C4-2B (cell line): ENCODE data around the gene CAMTA1.

Experiments used
- H3K27ac ChIP-seq: fragments of 450-650 bp; 2 replicates; pipeline ENCODE4 v1.5.1; 2017
- ZFX ChIP-seq: fragments of 450-650 bp; IDR thresholded peaks from 2 replicates; pipeline ENCODE4 v1.6.1; 2017
- TF ChIP-seq, protein P1 (sequence below): fragments of 450-650 bp; conservative IDR thresholded peaks from 2 replicates; pipeline ENCODE4 v1.5.1; 2017; ENCODE audit warnings: mild to moderate bottlenecking

CAMTA1 gene

DNA sequence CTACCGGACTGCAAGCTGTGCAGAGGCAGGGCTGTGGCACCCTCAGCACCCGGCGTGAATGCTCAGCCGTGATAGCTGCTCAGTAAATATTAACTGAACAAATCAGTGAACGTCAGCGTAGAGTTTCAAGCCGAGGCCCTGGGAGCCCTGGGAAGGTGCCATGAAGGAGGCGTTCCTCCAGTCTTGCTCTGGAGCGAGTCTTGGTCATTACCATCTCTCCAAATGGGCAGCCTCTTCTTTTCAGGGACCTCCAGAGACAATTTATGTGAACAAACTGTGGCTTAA lies 449.2 kb downstream of the CAMTA1 start:
- no peak overlapping the region for H3K27ac ChIP-seq
- TF ChIP-seq, protein P1, sequence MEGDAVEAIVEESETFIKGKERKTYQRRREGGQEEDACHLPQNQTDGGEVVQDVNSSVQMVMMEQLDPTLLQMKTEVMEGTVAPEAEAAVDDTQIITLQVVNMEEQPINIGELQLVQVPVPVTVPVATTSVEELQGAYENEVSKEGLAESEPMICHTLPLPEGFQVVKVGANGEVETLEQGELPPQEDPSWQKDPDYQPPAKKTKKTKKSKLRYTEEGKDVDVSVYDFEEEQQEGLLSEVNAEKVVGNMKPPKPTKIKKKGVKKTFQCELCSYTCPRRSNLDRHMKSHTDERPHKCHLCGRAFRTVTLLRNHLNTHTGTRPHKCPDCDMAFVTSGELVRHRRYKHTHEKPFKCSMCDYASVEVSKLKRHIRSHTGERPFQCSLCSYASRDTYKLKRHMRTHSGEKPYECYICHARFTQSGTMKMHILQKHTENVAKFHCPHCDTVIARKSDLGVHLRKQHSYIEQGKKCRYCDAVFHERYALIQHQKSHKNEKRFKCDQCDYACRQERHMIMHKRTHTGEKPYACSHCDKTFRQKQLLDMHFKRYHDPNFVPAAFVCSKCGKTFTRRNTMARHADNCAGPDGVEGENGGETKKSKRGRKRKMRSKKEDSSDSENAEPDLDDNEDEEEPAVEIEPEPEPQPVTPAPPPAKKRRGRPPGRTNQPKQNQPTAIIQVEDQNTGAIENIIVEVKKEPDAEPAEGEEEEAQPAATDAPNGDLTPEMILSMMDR, result no peak
- TF ChIP-seq ZFX, result no peak

DNA sequence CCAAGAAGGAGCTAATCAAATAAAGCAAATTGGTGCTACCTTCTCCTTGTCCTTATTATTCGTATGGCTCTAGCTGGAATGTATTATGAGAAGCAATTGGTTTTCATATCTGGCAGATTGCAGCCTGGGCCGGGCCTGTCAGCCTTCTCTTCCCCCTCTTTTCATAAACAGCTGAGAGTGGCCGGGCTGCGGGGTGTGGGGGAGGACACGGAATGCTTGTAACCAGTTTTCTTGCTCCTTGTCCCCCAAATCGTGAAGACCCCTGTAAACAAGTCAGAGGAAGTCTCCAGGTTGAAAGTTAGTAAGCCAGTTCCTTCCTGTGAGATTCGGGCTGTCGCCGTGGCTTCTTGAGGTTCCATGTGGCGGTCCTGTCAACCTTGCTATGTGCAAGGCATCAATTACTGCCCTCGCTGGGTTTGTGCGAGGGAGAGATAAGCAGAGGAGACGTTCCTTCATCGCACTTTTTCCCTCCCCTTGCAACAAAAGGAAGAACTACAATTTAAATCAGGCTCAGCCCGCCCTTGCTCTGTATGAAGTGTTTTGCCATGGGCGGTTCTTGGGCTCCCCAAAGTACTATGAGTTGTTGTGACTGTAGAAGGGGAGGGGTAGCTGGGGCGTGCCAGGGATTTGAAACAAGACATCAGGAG lies 450.7 kb downstream of the CAMTA1 start:
- no peak for TF ChIP-seq ZFX
- TF ChIP-seq, protein P1, result no peak

DNA sequence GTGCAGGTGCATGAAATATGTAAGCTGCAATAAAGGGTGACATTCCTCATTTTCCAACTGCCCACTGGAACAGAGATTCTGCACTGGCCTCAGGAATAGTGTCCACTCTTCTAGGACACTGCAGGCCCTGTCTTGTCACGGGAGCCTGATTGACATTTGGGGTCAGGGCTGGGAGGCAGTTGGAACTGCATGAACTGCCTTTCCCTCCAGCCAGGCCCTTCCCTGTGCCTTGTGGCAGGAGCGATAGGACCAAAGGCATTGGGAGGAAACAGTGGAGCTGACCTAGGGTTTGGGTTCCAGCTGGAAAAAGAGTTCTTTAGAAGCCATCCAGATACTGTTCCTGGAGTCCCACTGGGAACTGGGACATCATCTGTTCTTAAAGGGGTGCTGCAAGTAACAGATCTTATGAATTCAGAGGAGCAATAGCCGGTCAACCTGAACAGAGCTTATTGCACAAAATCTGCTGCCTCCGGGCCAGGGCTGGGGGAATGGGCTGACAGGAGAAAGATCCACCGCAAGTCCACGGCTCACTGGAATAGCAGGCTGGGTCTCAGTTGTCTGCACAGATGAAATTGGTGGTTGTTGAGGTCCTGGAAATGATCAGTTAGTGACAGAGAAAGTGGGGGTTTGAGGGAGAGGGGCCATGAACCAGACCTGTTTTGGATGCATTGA lies 451.7 kb downstream of the CAMTA1 start:
- TF ChIP-seq ZFX, result no peak
- TF ChIP-seq, protein P1, result no peak
- no peak overlapping the region for H3K27ac ChIP-seq

More for the DNA sequence above, 450.7 kb downstream of the CAMTA1 start:
- H3K27ac ChIP-seq, result no peak overlapping the region

GRCh38 chr1:7247158-7247557 lies 461.9 kb downstream of the CAMTA1 start:
- no peak overlapping the region for H3K27ac ChIP-seq
- no peak for TF ChIP-seq ZFX
- TF ChIP-seq, protein P1, result no peak

GRCh38 chr1:7247791-7248548 lies 462.7 kb downstream of the CAMTA1 start:
- H3K27ac ChIP-seq, result no peak overlapping the region
- no peak for TF ChIP-seq ZFX
- TF ChIP-seq, protein P1, result no peak

GRCh38 chr1:7248549-7249199 lies 463.4 kb downstream of the CAMTA1 start:
- no peak overlapping the region for H3K27ac ChIP-seq
- TF ChIP-seq, protein P1, result no peak
- TF ChIP-seq ZFX, result no peak

GRCh38 chr1:7249516-7249915 lies 464.3 kb downstream of the CAMTA1 start:
- H3K27ac ChIP-seq, result no peak overlapping the region
- TF ChIP-seq, protein P1, result no peak
- TF ChIP-seq ZFX, result no peak
